RPMI7951 (cell line): Measurements from ENCODE around the gene IFRD2. TPM values are rescaled to one million over a fixed set of nuclear protein-coding genes. Genes with fewer than 3 reads are reported as not detected.

Experiments used
- DNase-seq: peaks from one replicate; pipeline ENCODE4 v3.0.0-alpha.2; 2012; ENCODE audit warnings: low read depth
- total RNA-seq: library from RNA; depleted of rRNA; stranded (reverse); fragments of >200 nt; shearing (Covaris generic); gene quantifications from 2 replicates; pipeline ENCODE4 v1.2.3, GENCODE V29; 2014; rRNA removed

Gene IFRD2, protein sequence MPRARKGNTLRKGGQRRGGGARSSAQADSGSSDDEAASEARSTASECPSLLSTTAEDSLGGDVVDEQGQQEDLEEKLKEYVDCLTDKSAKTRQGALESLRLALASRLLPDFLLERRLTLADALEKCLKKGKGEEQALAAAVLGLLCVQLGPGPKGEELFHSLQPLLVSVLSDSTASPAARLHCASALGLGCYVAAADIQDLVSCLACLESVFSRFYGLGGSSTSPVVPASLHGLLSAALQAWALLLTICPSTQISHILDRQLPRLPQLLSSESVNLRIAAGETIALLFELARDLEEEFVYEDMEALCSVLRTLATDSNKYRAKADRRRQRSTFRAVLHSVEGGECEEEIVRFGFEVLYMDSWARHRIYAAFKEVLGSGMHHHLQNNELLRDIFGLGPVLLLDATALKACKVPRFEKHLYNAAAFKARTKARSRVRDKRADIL
- 97.9 and 116 TPM in 2 replicates for total RNA-seq

DNA sequence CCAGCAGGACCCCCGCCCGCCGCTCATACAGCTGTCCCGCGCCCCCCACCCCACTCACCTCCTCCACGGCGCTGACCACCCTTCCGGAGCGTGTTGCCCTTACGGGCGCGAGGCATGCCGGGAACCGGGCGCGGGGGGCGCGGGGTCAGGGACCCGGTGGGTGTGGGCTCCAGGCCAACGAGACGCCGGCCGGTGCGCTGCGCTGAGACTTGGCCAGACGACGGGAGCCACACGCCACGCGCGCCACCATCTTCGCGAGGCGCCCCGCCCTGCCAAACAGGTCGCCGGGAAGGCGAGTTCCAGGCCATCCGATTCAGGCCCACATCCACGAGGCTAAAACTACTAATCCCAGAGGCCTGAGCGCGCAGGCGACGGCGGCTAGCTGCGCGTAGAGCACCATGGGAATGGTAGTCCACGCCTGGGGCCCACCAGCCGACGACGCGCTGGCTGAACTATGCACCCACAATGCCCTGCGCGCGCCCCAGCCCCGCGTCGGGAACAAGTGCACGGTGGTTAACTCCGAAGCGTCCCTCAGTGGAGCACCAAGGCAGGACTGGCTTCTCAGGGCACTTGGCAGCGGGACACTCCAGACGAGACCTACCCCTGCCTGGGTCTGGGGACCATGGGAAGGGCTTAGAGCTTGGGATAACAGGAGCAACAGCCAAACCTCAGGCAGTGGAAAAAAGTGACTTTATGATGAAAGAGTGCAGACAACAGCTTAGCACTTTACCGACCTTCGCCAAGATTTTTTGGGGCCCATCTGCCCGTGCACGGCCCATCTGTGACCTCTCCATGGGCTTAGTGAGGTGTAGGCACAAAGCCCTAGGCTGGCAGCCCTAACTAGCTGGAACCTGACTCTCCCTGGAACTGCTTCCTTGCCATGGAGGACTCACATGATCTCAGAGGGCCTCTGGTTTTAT lies at the start of gene IFRD2:
Gene IFRD2, minus strand, starts transcription at position 271 of the 920 bp plus-strand sequence. Its CDS starts 155 bp downstream, at position 116.
- DNase-seq: peak; percentile 98

DNA sequence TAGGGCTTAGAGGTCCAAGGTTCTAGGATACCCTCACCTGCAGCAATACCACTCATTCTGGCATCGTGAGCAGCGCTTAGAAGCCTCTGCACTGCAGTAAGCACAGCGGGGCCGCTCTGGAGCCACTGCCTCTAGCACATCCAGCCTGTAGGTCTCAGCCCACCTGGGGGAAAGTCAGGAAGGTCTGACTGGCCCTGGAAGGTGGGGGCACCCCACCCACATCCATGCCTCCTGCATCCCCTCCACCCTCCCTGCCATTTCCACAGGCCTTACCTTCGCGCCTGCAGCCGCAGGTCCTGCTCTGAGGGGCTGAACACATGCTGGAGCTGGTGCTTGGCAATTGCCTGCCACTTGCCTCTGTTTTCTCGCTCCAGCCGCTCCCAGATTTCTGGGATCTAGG lies 49.3 kb upstream of the IFRD2 start:
- no peak for DNase-seq

DNA sequence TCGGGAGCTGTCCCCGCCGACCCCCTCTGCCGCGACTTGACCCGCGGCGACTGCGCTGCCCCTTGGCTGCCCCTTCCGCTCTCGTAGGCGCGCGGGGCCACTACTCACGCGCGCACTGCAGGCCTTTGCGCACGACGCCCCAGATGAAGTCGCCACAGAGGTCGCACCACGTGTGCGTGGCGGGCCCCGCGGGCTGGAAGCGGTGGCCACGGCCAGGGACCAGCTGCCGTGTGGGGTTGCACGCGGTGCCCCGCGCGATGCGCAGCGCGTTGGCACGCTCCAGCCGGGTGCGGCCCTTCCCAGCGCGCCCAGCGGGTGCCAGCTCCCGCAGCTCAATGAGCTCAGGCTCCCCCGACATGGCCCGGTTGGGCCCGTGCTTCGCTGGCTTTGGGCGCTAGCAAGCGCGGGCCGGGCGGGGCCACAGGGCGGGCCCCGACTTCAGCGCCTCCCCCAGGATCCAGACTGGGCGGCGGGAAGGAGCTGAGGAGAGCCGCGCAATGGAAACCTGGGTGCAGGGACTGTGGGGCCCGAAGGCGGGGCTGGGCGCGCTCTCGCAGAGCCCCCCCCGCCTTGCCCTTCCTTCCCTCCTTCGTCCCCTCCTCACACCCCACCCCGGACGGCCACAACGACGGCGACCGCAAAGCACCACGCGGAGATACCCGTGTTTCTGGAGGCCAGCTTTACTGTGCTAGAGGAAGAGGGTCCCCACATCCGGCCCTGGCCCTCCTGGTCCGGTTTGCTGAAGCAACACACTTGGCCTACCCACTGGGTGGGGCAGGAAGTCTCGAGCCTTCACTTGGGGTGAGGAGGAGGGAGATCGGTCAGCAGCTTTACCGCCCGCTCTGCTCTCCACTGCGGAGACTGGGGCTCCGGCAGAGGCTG lies 48.5 kb upstream of the IFRD2 start, which contains the start of gene RASSF1:
Gene RASSF1, minus strand, starts transcription at position 389 of the 882 bp plus-strand sequence. Its CDS starts 31 bp downstream, at position 358.
- DNase-seq: peak; percentile 81

DNA sequence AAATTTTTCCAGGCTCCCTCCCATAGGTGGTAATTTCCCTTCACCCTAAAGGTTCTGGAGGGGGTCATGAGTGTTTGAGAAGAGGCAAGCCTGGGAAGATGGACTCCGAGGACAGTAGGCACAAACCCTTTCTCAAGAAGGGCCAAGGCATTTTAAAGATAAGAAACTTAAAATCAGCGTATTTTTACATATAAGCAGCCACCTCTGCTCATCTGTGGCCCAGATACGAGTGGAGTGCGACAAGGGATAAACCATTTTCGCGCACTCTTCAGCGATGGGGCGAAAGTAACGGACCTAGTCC lies 47.9 kb upstream of the IFRD2 start:
- no peak for DNase-seq

DNA sequence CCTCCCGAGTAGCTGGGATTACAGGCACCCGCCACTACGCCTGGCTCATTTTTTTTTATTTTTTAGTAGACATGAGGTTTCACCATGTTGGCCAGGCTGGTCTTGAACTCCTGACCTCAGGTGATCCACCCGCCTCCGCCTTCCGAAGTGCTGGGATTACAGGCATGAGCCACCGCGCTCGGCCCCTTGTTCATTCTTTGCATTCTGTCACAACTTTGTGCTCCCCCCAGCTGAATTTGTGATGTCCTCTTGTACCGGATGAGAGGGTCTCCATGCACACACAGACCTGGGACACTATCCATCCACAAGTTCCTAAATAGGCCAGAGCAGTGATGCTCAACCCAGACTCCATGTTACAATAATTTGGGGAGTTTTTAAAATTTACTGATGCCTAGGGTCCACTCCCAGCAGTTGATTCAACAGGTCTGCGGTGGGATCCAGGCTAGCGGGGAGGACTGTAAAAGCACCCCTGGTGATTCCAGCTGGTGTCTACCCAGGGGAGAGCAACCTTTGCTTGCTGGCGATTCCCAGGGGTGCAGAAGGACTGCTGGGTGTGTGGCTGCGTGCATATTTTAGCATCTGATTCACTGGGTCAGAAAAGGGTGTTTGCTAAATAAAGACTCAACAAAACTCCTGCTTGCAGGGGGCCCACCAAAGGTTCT lies 47.4 kb upstream of the IFRD2 start:
- peak; percentile 42 for DNase-seq

DNA sequence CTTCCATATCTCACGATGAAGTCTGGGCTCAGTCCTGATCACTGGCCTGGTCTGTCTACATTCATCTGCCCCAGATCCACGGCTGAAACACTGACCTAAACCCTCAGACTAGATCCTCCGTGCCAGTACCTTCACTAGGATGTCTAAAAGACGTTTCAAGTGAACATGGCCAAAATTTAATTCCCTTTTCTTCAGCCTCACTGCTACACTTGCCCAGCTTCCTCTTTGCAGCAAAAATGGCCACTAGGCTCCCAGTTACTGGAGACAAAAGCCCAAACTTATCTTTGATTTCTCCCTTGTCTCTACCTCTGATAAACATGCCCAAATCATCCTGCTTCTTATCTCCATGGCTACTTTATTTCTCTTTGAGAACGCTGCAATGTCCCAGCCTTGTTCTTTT lies 46.7 kb upstream of the IFRD2 start:
- no peak for DNase-seq

DNA sequence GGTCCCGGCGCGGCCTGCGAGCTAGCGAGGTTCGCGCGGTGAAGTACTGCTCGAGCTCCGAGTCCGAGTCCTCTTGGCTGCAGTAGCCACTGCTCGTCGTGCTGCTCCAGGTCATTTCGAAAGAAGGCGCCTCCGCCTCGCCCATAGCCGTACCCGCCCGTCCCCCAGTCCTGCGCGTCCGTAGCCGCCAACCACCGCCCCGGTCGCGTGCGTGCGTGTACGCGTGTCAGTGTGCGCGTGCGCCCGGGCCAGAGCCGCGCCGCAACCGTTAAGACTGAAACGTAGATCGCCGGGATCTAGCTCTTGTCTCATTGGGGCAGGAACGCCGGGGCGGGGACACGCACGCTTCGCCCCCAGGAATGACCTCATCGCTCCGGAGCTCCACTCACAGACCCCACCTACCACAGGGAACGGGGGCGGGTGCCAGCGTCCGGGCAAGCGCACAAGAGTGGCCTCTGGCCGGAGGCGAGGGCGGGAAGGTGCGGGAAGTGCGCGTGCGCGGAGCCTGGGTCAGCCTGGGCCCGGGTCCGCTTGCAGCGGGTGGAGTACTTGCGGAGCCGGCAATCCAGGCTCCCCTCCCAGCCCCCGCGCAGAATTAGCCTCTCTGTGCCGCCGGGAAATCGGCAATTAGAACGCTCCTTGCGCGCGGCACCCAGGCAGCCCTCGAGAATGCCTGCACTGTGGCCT lies 45.1 kb upstream of the IFRD2 start:
- DNase-seq: peak; percentile 99

DNA sequence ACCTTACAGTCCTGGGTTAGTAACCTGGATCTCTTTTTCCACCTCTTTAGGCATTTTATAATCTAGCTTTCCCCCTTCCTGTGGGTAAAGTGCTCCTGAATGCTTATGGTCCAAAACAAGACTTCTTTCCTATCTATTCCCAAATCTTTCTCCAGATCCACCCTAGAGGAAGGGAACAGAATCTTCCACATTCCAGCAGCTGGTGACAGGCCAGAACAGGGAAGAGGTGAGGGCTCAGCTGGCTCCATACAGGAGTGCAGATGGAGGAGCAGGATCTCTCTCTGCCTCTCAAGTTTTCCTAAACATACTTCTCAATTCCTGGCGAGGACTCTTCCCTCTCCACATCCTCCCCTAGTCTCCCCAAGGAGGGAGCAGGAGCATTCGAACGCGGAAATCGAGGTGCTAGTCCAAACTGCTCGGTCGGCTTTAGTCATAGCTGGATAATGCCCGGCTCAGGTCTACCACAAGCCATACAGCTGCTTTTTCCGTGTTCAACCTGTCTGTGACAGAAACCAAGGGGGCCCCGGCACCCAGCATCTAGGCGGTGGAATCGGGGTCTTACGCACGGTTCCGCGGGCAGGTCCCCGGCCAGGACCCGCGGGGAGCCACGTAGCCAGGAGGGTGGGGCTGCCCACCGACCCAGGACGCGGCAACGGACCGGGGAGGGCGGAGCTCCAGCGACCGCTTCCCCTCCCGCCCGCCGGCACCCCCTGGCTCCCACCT lies 44.4 kb upstream of the IFRD2 start:
- peak; percentile 38 for DNase-seq

DNA sequence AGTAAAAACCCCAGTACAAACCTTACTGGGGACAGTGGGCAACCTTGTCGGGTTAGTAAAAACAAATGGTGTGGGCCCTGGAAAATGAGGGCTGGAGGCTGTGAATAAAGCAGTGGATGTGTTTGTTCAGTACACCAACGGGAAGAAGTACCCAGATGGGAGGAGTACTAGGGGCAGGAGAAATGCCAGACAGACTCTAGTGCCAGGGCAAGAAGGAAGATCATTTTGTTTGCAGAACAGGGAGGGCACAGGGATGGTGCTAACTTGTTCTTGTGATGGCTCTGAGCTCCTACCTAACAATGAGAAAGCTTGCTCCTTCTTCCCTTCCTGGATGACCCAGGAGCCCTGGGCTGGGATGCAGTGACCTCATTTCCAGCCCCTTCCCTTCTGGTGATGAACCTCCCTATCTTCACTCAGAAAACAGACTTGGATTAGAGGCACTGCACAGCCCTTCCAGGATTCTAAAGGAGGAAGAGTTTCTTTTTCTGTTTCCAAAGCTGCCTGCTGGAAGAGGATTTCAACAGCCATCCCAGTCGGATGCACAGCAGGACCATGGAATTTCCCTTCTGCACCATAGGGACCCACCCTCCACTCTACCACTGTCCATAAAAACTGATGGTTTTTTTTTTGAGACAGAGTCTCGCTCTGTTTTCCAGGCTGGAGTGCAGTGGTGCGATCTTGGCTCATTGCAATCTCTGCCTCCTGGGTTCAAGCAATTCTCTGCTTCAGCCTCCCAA lies 42.3 kb upstream of the IFRD2 start:
- DNase-seq: no peak

DNA sequence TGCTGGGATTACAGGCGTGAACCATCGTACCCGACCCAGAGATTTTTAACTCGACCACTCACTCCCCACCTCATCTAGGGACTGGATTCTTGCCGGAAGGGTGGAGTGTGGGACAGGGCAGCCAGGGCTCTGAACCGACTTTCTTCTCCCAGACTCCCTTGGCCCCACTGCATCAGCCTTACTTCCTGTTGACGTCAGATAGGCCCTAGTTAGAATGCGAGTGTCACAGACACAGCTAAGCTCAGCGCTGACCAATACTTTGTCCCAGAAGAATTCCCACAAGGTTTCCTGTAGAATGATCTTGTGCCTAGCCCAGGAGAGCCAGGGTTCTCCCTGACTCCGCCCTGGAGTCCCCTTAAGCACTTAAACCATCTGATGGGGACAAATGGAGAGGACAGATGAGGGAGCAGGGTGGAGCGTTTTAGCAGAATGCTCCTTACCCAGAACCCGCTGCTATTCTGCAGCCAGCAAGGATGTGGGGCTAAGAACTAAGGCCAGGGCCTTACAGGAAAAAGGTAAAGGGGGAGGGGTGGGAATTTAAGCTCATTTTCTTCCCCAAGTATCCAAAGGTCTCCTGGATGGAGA lies 41.6 kb upstream of the IFRD2 start:
- peak; percentile 28 for DNase-seq

DNA sequence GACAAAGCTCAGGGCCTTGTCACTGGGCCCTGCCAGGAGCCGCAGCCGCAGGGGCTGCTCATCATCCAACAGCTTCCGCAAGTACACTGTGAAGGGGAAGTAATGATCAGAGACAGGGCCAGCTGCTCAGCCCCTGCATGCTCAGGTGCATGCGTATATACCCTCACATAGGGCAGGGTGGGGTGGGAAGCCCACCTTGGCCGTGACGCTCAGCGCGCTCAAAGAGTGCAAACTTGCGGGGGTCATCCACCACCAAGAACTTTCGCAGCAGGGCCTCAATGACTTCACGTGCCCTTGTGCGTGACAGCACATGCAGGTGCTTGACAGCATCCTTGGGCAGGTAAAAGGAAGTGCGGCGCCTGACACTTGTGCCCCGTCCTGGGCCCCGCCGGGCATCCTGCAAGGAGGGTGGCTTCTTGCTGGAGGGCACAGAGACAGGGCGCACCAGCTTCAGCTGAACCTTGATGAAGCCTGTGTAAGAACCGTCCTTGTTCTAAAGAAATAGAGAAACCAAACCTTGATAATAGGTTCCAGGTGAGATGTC lies 39.2 kb upstream of the IFRD2 start:
- no peak for DNase-seq

DNA sequence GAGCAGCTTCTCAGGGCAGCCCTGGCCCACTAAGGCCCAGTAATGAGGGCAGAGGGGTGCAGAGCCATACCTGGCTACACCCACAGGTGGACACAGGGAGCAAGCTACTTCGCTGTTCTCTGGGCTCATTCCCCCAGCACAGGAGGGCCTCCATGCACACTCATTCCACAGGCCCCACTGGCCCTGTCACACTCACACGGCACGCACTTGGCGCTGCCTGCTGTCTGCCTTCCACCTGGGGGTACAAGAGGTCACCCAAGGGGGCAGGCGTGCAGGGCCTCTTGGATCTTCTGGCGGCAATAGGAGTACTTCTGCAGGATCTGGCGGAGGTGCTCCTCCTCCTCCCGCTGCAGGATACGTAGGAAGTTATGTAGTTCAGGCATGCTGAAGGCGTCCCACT lies 38.1 kb upstream of the IFRD2 start:
- DNase-seq: no peak

DNA sequence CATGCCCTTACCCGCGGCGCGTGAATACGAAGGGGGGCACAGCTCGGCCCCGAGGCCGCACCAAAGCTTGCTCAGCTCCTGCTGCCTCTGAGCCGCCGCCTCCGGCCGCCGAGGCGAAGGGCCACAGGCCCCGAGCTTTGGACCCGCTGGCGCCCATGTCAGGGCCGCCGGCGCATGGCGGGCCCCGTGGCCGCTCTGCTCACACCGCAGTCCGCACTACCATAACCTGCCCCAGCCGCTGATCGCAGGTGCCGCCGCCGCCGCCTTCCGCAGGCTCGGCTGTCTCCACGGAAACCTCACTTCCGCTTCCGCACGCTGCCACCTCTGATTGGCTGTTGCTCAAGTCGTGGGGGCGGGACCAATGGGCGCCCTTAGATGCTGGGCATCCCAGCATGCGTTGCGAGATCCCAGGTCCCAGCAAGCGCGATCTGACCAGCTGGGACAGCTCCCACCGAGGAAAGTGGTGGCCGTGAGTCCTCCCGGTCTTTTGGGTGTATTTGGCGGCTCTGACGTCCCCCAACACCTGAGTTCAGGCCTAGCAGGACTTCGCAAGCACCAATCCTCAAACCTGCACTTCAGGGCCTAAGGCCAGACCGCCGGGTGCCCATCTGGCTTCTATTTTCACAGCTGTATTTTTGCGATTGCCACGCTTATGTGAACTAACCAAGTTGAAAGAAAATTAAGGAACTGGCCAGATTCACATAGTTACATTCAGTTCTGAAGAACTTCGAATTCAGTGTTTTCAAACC lies 35.9 kb upstream of the IFRD2 start, which contains the start of gene TUSC2:
Gene TUSC2, minus strand, starts transcription at position 281 of the 749 bp plus-strand sequence. Its CDS starts 124 bp downstream, at position 157.
- DNase-seq: peak; percentile 96

DNA sequence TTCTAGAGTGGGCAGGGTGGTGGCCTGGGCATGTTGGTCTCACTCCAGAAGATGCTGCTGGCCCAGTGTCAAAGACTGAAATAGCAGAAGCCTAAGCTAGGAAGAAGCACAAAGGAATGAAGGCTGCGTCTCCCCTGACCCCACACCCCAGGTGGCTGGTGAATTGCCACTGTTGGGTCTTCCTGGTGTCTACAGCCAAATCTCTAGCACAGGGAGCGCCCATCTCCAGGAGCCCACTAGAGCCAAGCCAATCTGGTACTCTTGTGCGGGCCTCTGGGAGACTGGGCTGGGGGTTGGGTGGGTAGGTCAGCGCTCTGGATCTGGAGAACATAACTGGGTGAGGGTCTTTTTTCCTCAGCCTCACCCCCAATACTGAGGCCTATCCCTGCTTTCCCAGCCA lies 34.9 kb upstream of the IFRD2 start:
- no peak for DNase-seq

DNA sequence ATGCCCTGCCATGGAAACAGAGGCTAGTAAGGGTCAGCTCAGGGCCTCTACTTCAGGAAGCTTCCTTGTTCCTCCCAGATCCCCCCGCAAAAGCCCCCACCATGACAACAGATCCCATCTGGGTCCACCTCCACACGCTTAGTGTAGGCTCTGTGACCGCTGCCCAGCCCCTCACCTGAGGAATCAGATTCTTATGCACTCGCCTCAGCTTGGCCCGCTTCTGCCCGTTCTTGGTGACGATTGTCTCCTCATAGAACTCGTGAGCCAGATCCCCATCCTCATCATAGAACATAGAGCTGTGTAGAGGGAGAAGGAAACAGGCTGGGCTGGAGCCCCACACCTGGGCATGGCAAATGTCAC lies 33.9 kb upstream of the IFRD2 start:
- DNase-seq: no peak

DNA sequence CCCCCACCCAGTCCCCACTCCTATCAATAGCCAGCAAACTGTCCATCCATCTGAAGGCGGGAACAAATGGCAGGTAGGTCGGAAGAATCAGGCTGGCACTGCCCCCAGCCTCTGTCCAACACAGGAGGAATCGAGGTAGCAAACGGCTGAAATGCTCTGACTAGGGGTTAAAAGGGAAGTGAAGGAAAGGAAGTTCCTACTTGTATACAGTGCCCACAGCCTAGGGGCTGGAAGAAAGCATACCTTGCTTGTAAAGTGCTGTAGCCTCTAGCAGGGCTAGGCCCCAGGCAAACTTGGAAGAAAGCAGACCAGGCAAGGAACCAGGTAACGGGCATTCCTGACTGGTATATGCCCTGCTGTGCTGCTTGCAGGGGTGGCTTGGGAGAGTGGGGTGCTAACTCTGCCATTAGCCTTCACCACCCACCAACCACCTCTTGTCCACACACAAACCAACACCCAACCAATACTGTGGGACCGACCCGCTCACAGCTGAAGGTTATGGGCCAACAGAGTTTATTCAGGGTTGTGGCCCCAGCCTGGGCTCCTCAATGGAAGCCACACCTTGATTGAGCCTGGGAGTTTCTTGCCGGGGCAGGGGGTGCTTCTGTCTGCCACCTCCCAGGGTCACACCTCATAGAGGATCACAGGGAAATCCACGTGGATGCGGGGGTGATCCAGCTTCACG lies 33.4 kb upstream of the IFRD2 start:
- DNase-seq: no peak

DNA sequence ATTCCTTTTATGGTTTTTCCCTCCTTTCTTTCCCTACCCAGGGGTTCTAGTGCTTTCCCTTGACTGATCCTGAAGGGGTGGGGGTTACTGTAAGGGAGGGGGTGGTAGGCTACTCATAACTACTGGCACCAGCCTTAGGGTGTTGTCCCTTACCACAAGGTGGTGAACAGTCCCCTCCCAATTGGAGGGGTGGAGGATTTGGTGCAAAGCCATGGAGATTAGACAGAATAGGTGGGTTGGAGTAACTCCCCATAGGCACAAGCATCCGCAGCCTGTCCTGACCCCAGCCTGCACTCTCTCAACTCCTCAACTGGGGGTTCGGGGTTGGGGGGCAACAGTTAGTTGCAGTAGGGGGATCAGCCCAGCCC lies 32.9 kb upstream of the IFRD2 start:
- no peak for DNase-seq
